K562 (cell line): ENCODE data around the gene FAM24B. TPM values are rescaled to one million over a fixed set of nuclear protein-coding genes. Genes with fewer than 3 reads are reported as not detected.

Experiments
- ATAC-seq: fragments of 200-7000 bp; cut with Tn5 transposase; 3 replicates; pipeline ENCODE4 v1.9.1; 2020; ENCODE audit warnings: moderate library complexity
- BruUV-seq: library from RNA; stranded (reverse); fragments of 400-500 nt; replicated peaks from 2 replicates; lab custom pipeline; 2021; lab: Mats Ljungman, UMichigan
- CTCF ChIA-PET: fragments of 300-600 bp; formaldehyde crosslinking; extraction: SDS; loops from one replicate; lab custom pipeline; 2021; ENCODE audit warnings: low intra/inter-chr PET ratio; lab: Yijun Ruan, JAX
- POLR2A ChIA-PET: fragments of 300-600, 350-650 bp; sonication (Branson Sonifier 250); formaldehyde crosslinking; extraction: SDS; loops from one replicate; lab custom pipeline; 2021; ENCODE audit warnings: antibody characterized with exemption, inconsistent platforms; lab: Yijun Ruan, JAX
- DNase-seq, 4 experiments: peaks; one replicate each; pipeline versions ENCODE4 v3.0.0 to v3.0.0-alpha.2; 2011 to 2018; ENCODE audit warnings: low spot score in 3 of 4, mixed read lengths in 3 of 4; ENCODE audit errors: extremely low read depth in 1 of 4
- FAIRE-seq: peaks from 2 replicates; lab custom pipeline; 2011; peaks lifted over from hg19 to GRCh38; lab: Jason Lieb, UNC
- H2AFZ ChIP-seq: 2 replicates; pipeline ENCODE4 v1.6.0; 2011; ENCODE audit warnings: low read depth, low read length, control low read depth, inconsistent platforms
- H3K27ac ChIP-seq: fragments of 200-600 bp; 3 replicates; pipeline ENCODE4 v1.8.0; 2011; ENCODE audit warnings: low read depth, mild to moderate bottlenecking, control low read depth, inconsistent platforms, low read length, moderate library complexity, mixed read lengths; ENCODE audit errors: extremely low read depth
- H3K27me3 ChIP-seq, 2 experiments: fragments of 300-600 bp in 1 of 2; 2 replicates in 1 of 2; 3 replicates in 1 of 2; pipeline versions ENCODE4 v1.6.0 to v1.8.0; 2011; ENCODE audit warnings: inconsistent platforms in 2 of 2, low read length in 2 of 2, mild to moderate bottlenecking in 1 of 2, mixed read lengths in 1 of 2, moderate library complexity in 1 of 2; ENCODE audit not compliant: control insufficient read depth in 2 of 2, insufficient read depth in 2 of 2
- H3K36me3 ChIP-seq: fragments of 300-600 bp; 3 replicates; pipeline ENCODE4 v1.8.0; 2011; ENCODE audit warnings: mild to moderate bottlenecking, low read length, inconsistent platforms; ENCODE audit not compliant: control insufficient read depth, insufficient read depth
- H3K4me1 ChIP-seq, 2 experiments: fragments of 200-600 bp in 1 of 2; replicated peaks in 1 of 2; 2 replicates in 1 of 2; 3 replicates in 1 of 2; pipeline versions ENCODE4 v1.5.1 to v1.8.0; 2011; ENCODE audit warnings: inconsistent platforms in 2 of 2, low read length in 2 of 2, mild to moderate bottlenecking in 1 of 2, mixed read lengths in 1 of 2, moderate library complexity in 1 of 2; ENCODE audit not compliant: control insufficient read depth in 2 of 2, insufficient read depth in 2 of 2
- H3K4me2 ChIP-seq: 2 replicates; pipeline ENCODE4 v1.6.1; 2011; ENCODE audit warnings: low read length, control low read depth, inconsistent platforms, mixed read lengths; ENCODE audit not compliant: insufficient read depth
- H3K4me3 ChIP-seq: fragments of 200-600 bp; sonication (generic), shearing (Covaris generic); 2 replicates; pipeline ENCODE4 v1.5.1; 2016; ENCODE audit warnings: control low read depth, inconsistent platforms
- H3K79me2 ChIP-seq: fragments of 200-600 bp; 3 replicates; pipeline ENCODE4 v1.8.0; 2011; ENCODE audit warnings: low read length, inconsistent platforms; ENCODE audit not compliant: control insufficient read depth, insufficient read depth
- H3K9ac ChIP-seq, 2 experiments: 2 replicates each; pipeline versions ENCODE4 v1.6.0 to v1.6.1; 2011; ENCODE audit warnings: low read depth in 2 of 2, low read length in 2 of 2, control low read depth in 1 of 2, inconsistent platforms in 1 of 2, mild to moderate bottlenecking in 1 of 2, mixed read lengths in 1 of 2; ENCODE audit not compliant: insufficient read depth in 1 of 2
- H3K9me1 ChIP-seq: one replicate; pipeline ENCODE4 v1.6.0; 2011; ENCODE audit warnings: inconsistent platforms, mild to moderate bottlenecking, low read length, moderate library complexity; ENCODE audit not compliant: control insufficient read depth, insufficient read depth
- H3K9me3 ChIP-seq: replicated peaks from 2 replicates; pipeline ENCODE4 v1.5.1; 2011; ENCODE audit warnings: low read depth, low read length, inconsistent platforms; ENCODE audit not compliant: control insufficient read depth, insufficient read depth
- H4K20me1 ChIP-seq: replicated peaks from 2 replicates; pipeline ENCODE4 v1.6.1; 2011; ENCODE audit warnings: low read length, inconsistent platforms, mixed read lengths; ENCODE audit not compliant: control insufficient read depth, insufficient read depth
- ARNT ChIP-seq, 2 experiments: fragments of 450-650 bp; IDR thresholded peaks; 2 replicates each; pipeline ENCODE4 v1.6.1; 2016; ENCODE audit warnings: mild to moderate bottlenecking in 1 of 2
- CHD1 ChIP-seq: fragments of 200-600 bp; sonication (generic); IDR thresholded peaks from one replicate; pipeline ENCODE4 v1.6.1; 2012; ENCODE audit warnings: mild to moderate bottlenecking, moderate library complexity, low read length, inconsistent platforms
- CHD2 ChIP-seq: IDR thresholded peaks from 2 replicates; pipeline ENCODE4 v1.6.1; 2011; ENCODE audit warnings: low read depth, low read length
- LEF1 ChIP-seq: fragments of 450-650 bp; IDR thresholded peaks from 2 replicates; pipeline ENCODE4 v1.6.1; 2016; ENCODE audit warnings: mild to moderate bottlenecking
- NR3C1 ChIP-seq: sonication (generic); formaldehyde crosslinking; IDR thresholded peaks from 2 replicates; pipeline ENCODE4 v1.8.1; 2022; ENCODE audit warnings: missing genetic modification reagents
- SPI1 ChIP-seq: IDR thresholded peaks from 2 replicates; pipeline ENCODE4 v1.6.1; 2011; ENCODE audit warnings: low read depth, low read length, control low read depth, borderline replicate concordance
- ZBTB1 ChIP-seq: sonication (generic); formaldehyde crosslinking; IDR thresholded peaks from 2 replicates; pipeline ENCODE4 v1.8.1; 2023; ENCODE audit warnings: missing genetic modification reagents, low read depth, mild to moderate bottlenecking, borderline replicate concordance
- ZBTB17 ChIP-seq: fragments of 450-650 bp; formaldehyde crosslinking; IDR thresholded peaks from 2 replicates; pipeline ENCODE4 v1.4.0; 2020; ENCODE audit warnings: mild to moderate bottlenecking
- ZBTB43 ChIP-seq: sonication (generic); formaldehyde crosslinking; IDR thresholded peaks from 2 replicates; pipeline ENCODE4 v1.8.0; 2023; ENCODE audit warnings: mild to moderate bottlenecking, missing genetic modification reagents
- ZEB2 ChIP-seq: fragments of 450-650 bp; IDR thresholded peaks from 2 replicates; pipeline ENCODE4 v1.6.1; 2016
- ZKSCAN8 ChIP-seq: fragments of 200-800 bp; sonication (Bioruptor generic); IDR thresholded peaks from 2 replicates; pipeline ENCODE4 v1.6.1; 2016; ENCODE audit warnings: missing genetic modification characterization, missing compliant biosample characterization
- ZNF232 ChIP-seq: sonication (generic); formaldehyde crosslinking; IDR thresholded peaks from 2 replicates; pipeline ENCODE4 v1.8.0; 2022; ENCODE audit warnings: mild to moderate bottlenecking, missing genetic modification reagents
- ZNF263 ChIP-seq: sonication (generic); formaldehyde crosslinking; IDR thresholded peaks from 2 replicates; pipeline ENCODE4 v1.8.0; 2022; ENCODE audit warnings: mild to moderate bottlenecking, missing genetic modification reagents, borderline replicate concordance
- ZNF316 ChIP-seq: fragments of 450-650 bp; IDR thresholded peaks from 2 replicates; pipeline ENCODE4 v1.6.1; 2016
- WGBS: fragments of 100-300 bp; shearing (Covaris generic); methylation state at CpG from one replicate; pipeline ENCODE4 v1.1.6; 2016; ENCODE audit warnings: low coverage, mixed read lengths; ENCODE audit not compliant: insufficient coverage; ENCODE audit errors: missing lambda C conversion rate; 5-methylcytosine and 5-hydroxymethylcytosine counted together
- in situ Hi-C: fragments of 300-500 bp; cut with MboI; formaldehyde crosslinking; loops from 4 replicates; pipeline ENCODE4 v1.15.0; 2018; ENCODE audit warnings: inconsistent platforms, mixed read lengths
- intact Hi-C: fragments of 100-400 bp; cut with micrococcal nuclease; formaldehyde crosslinking; loops from 2 replicates; pipeline ENCODE4 v1.14.2; 2022
- polyA plus RNA-seq, 8 experiments: library from polyadenylated mRNA; depleted of rRNA in 4 of 8; stranded (reverse) in 5 of 8; unstranded in 3 of 8; fragments of >200 nt; fragmentation: Nextera tagmentation in 2 of 8; fragmentation: Illumina TruSeq in 1 of 8; extraction: Ambion mirVana in 2 of 8; extraction: Trizol in 1 of 8; gene quantifications; 2 replicates each; pipeline versions ENCODE4 v1.2.1 to v1.2.3, GENCODE V29; 2011 to 2014; ENCODE audit warnings: inconsistent platforms in 1 of 8, missing spikeins in 1 of 8
- total RNA-seq, 7 experiments: library from RNA; depleted of rRNA in 6 of 7; stranded (reverse); fragments of >200 nt in 6 of 7; fragmentation: Illumina TruSeq in 2 of 7; extraction: Trizol in 2 of 7; gene quantifications; 2 replicates each; pipeline versions ENCODE4 v1.2.1 to v1.2.3, GENCODE V29; 2011 to 2021; ENCODE audit warnings: low replicate concordance in 1 of 7

The FAM24B gene
- total and polyA plus RNA-seq, 9 of the 15 experiments (the other 6 are each of a cell fraction or from before 2014, with no cell fraction given): 6.0 to 19.6 (median 9.2) TPM

- in situ Hi-C loops: no loop called here
- H3K36me3 ChIP-seq: peaks cover 27% of the 10 kb centered on the region; the same call in 1 of the 3 replicates
- no peaks in the 10 kb centered on the region for H3K27me3 ChIP-seq
- H2AFZ ChIP-seq: peak overlapping the region; percentile 96
- H3K27ac ChIP-seq: peak overlapping the region; percentile 90
- ChIA-PET CTCF (no interaction called here), POLR2A (no interaction called here)
- 0% methylated on average over 10 of the region's 14 CpGs for WGBS
- peaks cover 9 to 24% of the 10 kb centered on the region in 2 experiments for H3K4me1 ChIP-seq
- peak overlapping the region; percentile 92 for H3K4me2 ChIP-seq
- H3K9me1 ChIP-seq: peaks cover 3% of the 10 kb centered on the region
- DNase-seq (no peak), FAIRE-seq (no peak), ATAC-seq (peak; percentile 28)
- no peaks in the 10 kb centered on the region for H3K9me3 ChIP-seq
- intact Hi-C loops: loop anchor here (5.0 kb wide), 1 partner anchor 73 kb away; the partner anchor contains the start of gene C10orf88
- H3K4me3 ChIP-seq: peak overlapping the region; percentile 59
- BruUV-seq: TSS peak; percentile 71
- H3K9ac ChIP-seq: peak overlapping the region; percentile 81 to 93
- peaks cover 63% of the 10 kb centered on the region for H3K79me2 ChIP-seq
- TF ChIP-seq ZNF263 (CRISPR knock-in tag) (no peak), ARNT (IDR thresholded peaks at IDR 0.05) (no peak), ZEB2 (0 out of 2 replicates have a peak, but pooled peaks have one; percentile 21), ZBTB43 (CRISPR knock-in tag) (no peak), ZBTB17 (CRISPR knock-in tag) (no peak), SPI1 (0 out of 2 replicates have a peak, but pooled peaks have one; percentile 16), NR3C1 (CRISPR knock-in tag) (no peak), CHD2 (peak; percentile 36; the same call in 1 of the 2 replicates), ZNF232 (no peak), CHD1 (peak; percentile 15), LEF1 (no peak), ZKSCAN8 (no peak), ZBTB1 (CRISPR knock-in tag) (0 out of 2 replicates have a peak, but pooled peaks have one; percentile 37), ZNF316 (no peak)
- no peaks in the 10 kb centered on the region for H4K20me1 ChIP-seq
Observed at GRCh38 chr10:122878799-122879338, 512 bp downstream of the FAM24B start.
